GM23248 (cell line): ENCODE data around the gene VPS13D. TPM values are rescaled to one million over a fixed set of nuclear protein-coding genes. Genes with fewer than 3 reads are reported as not detected.

ENCODE experiments used
- DNase-seq: peaks from one replicate; pipeline ENCODE4 v3.0.0-alpha.2; 2015
- H2AFZ ChIP-seq: fragments of 200-600 bp; sonication (generic); 2 replicates; pipeline ENCODE4 v1.6.1; 2016; ENCODE audit warnings: antibody characterized with exemption
- H3F3A ChIP-seq: fragments of 200-600 bp; sonication (generic); 2 replicates; pipeline ENCODE4 v1.6.1; 2016; ENCODE audit warnings: mild to moderate bottlenecking, antibody characterized with exemption, mixed run types; ENCODE audit not compliant: insufficient read depth
- H3K27ac ChIP-seq: fragments of 200-600 bp; sonication (generic); 2 replicates; pipeline ENCODE4 v1.5.1; 2016; ENCODE audit warnings: mild to moderate bottlenecking
- H3K27me3 ChIP-seq: fragments of 200-600 bp; sonication (generic); replicated peaks from 2 replicates; pipeline ENCODE4 v1.6.1; 2016; ENCODE audit warnings: mild to moderate bottlenecking; ENCODE audit not compliant: insufficient read depth
- H3K36me3 ChIP-seq: fragments of 200-600 bp; sonication (generic); 2 replicates; pipeline ENCODE4 v1.6.1; 2016; ENCODE audit warnings: low read depth, mild to moderate bottlenecking
- H3K4me1 ChIP-seq: fragments of 200-600 bp; sonication (generic); 2 replicates; pipeline ENCODE4 v1.6.1; 2016; ENCODE audit warnings: mild to moderate bottlenecking; ENCODE audit not compliant: insufficient read depth
- H3K4me2 ChIP-seq: fragments of 200-600 bp; sonication (generic); one replicate; pipeline ENCODE4 v1.6.1; 2016; ENCODE audit warnings: mild to moderate bottlenecking; ENCODE audit not compliant: unreplicated experiment
- H3K4me3 ChIP-seq: fragments of 200-600 bp; sonication (generic); 2 replicates; pipeline ENCODE4 v1.5.1; 2016; ENCODE audit warnings: mild to moderate bottlenecking
- H3K79me2 ChIP-seq: fragments of 200-600 bp; sonication (generic); 2 replicates; pipeline ENCODE4 v1.6.1; 2016; ENCODE audit warnings: mild to moderate bottlenecking; ENCODE audit not compliant: insufficient read depth
- H3K9ac ChIP-seq: fragments of 200-600 bp; sonication (generic); 2 replicates; pipeline ENCODE4 v1.6.1; 2016; ENCODE audit warnings: mild to moderate bottlenecking
- H3K9me2 ChIP-seq: fragments of 200-600 bp; sonication (generic); 2 replicates; pipeline ENCODE4 v1.6.1; 2016; ENCODE audit warnings: mixed run types, mild to moderate bottlenecking, moderate library complexity; ENCODE audit not compliant: insufficient read depth
- H3K9me3 ChIP-seq: fragments of 200-600 bp; sonication (generic); one replicate; pipeline ENCODE4 v1.6.1; 2017; ENCODE audit warnings: low read depth
- H4K20me1 ChIP-seq: fragments of 200-600 bp; sonication (generic); 2 replicates; pipeline ENCODE4 v1.6.0; 2016; ENCODE audit not compliant: insufficient read depth
- EZH2 ChIP-seq: fragments of 200-600 bp; sonication (generic); IDR thresholded peaks from 2 replicates; pipeline ENCODE4 v1.6.1; 2018; ENCODE audit warnings: antibody characterized with exemption, mild to moderate bottlenecking; ENCODE audit not compliant: insufficient read depth, poor library complexity, severe bottlenecking
- EZH2phosphoT487 ChIP-seq: fragments of 200-600 bp; sonication (generic); IDR thresholded peaks from 2 replicates; pipeline ENCODE4 v1.6.1; 2018; ENCODE audit warnings: antibody characterized with exemption, moderate library complexity, mild to moderate bottlenecking, low read depth; ENCODE audit not compliant: insufficient read depth
- WGBS, 2 experiments: methylation state at CpG; one replicate each; pipeline ENCODE4 v1.1.6; 2015 to 2017; ENCODE audit warnings: low lambda C conversion rate in 2 of 2, low coverage in 1 of 2; ENCODE audit errors: missing lambda C conversion rate in 2 of 2; 5-methylcytosine and 5-hydroxymethylcytosine counted together
- in situ Hi-C: fragments of 300-500 bp; cut with MboI; formaldehyde crosslinking; loops from 2 replicates; pipeline ENCODE4 v1.15.0; 2020
- polyA plus RNA-seq: library from polyadenylated mRNA; unstranded; fragments of >200 nt; fragmentation: Nextera tagmentation; extraction: Ambion mirVana; gene quantifications from 2 replicates; pipeline ENCODE4 v1.2.1, GENCODE V29; 2016
- total RNA-seq: library from RNA; depleted of rRNA; stranded (reverse); fragments of >200 nt; shearing (Covaris generic); gene quantifications from 2 replicates; pipeline ENCODE4 v1.2.3, GENCODE V29; 2014

VPS13D gene
- total and polyA plus RNA-seq, 2 experiments from 2014 or later, result 6.8 to 16.4 TPM

DNA sequence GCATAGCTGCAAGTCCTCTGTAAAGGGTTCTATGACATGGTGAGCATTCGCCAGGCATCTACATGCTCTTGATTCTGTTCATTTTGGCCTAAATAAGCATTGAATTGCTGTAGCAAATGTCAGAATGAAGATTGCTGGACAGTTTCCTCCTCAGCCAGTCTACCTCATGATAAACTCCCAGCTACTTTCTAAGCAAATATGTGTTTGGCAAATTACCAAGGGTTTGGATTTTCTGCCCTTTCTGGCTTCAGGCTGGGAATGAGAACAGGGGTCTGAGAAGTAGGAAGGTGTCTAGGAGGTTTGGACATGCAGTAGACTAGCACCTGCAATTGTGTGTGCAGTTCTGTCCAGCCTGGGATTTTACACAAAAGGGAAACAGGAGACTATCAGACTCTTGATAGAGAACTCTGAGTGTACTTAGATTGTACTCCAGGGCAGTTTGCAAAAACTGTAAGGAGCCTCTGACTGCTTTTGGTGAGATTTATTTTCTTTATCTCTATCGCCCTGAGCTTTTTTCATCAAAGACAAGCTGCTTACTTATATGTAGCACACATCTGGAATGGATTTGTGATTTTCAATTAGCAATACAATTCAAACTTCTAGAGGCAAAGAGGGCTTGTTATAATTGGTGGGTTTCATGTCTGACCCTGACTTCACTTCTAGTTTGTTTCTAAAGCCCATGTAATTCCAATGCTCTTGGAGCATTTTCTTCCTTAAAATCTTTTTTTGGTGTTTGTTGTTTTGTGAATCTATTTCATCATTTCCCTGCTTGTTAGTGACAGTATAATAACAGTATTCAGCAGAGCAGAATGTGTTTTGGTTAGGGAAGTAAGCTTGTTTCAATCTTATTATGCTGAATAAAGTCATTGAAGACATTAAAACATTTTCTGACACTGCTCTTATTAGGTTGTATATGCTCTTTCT is 150.8 kb downstream of the VPS13D start:
- Histone ChIP-seq H3K9me2 (no peaks in the 10 kb centered on the region), H3K4me2 (no peak overlapping the region), H3K4me1 (no peaks in the 10 kb centered on the region), H3K9ac (no peak overlapping the region), H3K9me3 (no peaks in the 10 kb centered on the region), H3K4me3 (no peak overlapping the region), H3F3A (0 out of 2 replicates have a peak, but pooled peaks cover 5% of the 10 kb centered on the region), H3K27ac (no peak overlapping the region), H3K27me3 (no peaks in the 10 kb centered on the region), H3K36me3 (peaks cover 54% of the 10 kb centered on the region), H3K79me2 (no peaks in the 10 kb centered on the region), H2AFZ (no peak overlapping the region), H4K20me1 (no peaks in the 10 kb centered on the region)
- 94 to 96% methylated on average over 2 of the region's 2 CpGs for WGBS, 2 experiments
- no peak for DNase-seq
- TF ChIP-seq EZH2 (no peak), EZH2phosphoT487 (no peak)
- in situ Hi-C loops, result no loop called here

GRCh38 chr1:12383001-12383400 is 153.2 kb downstream of the VPS13D start:
- Histone ChIP-seq H3K27me3 (no peaks in the 10 kb centered on the region), H3K4me3 (no peak overlapping the region), H3K9me2 (no peaks in the 10 kb centered on the region), H2AFZ (no peak overlapping the region), H4K20me1 (no peaks in the 10 kb centered on the region), H3K36me3 (peaks cover 74% of the 10 kb centered on the region), H3K4me1 (no peaks in the 10 kb centered on the region), H3K79me2 (no peaks in the 10 kb centered on the region), H3K9ac (no peak overlapping the region), H3F3A (0 out of 2 replicates have a peak, but pooled peaks cover 5% of the 10 kb centered on the region), H3K9me3 (peaks cover 7% of the 10 kb centered on the region), H3K27ac (no peak overlapping the region), H3K4me2 (no peak overlapping the region)
- no peak for DNase-seq
- 92 to 100% methylated on average over 1 of the region's 1 CpG for WGBS, 2 experiments
- in situ Hi-C loops, result no loop called here
- TF ChIP-seq EZH2phosphoT487, result no peak
- no peak for TF ChIP-seq EZH2

DNA sequence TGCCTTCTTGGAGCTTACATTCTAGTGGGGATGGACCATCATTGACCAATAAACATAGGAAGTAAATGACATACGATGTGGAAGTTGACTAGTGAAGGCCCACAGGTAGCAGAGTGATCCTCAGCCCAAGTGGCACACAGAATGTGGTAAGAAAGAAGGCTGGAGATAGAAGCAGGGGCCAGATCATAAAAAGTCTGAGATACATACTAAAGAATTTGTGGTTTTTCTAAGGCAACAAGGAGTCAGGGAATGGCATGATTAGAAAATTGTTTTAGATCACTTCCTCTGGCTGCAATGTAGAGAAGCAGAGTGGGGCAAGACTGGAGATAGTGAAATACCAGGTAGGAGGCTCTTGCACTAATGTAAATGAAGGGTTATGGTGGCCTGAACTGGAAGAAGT is 154.0 kb downstream of the VPS13D start:
- no peaks in the 10 kb centered on the region for H4K20me1 ChIP-seq
- peak; percentile 35 for DNase-seq
- no peaks in the 10 kb centered on the region for H3K9me2 ChIP-seq
- no peaks in the 10 kb centered on the region for H3K27me3 ChIP-seq
- H3K79me2 ChIP-seq, result no peaks in the 10 kb centered on the region
- no peak overlapping the region for H3K9ac ChIP-seq
- TF ChIP-seq EZH2phosphoT487 (no peak), EZH2 (no peak)
- H3K9me3 ChIP-seq, result peaks cover 7% of the 10 kb centered on the region
- peaks cover 74% of the 10 kb centered on the region for H3K36me3 ChIP-seq
- WGBS, 2 experiments, result 95 to 96% methylated on average over 1 of the region's 1 CpG
- H3F3A ChIP-seq, result 0 out of 2 replicates have a peak, but pooled peaks cover 5% of the 10 kb centered on the region
- H3K27ac ChIP-seq, result no peak overlapping the region
- no peak overlapping the region for H3K4me2 ChIP-seq
- no peak overlapping the region for H2AFZ ChIP-seq
- in situ Hi-C loops, result no loop called here
- H3K4me3 ChIP-seq, result no peak overlapping the region
- H3K4me1 ChIP-seq, result no peaks in the 10 kb centered on the region

- no peaks in the 10 kb centered on the region for H3K79me2 ChIP-seq
- H3K27ac ChIP-seq, result no peak overlapping the region
- in situ Hi-C loops, result no loop called here
- H4K20me1 ChIP-seq, result no peaks in the 10 kb centered on the region
- H3K36me3 ChIP-seq, result peaks cover 73% of the 10 kb centered on the region
- 0 out of 2 replicates have a peak, but pooled peaks cover 5% of the 10 kb centered on the region for H3F3A ChIP-seq
- H3K9ac ChIP-seq, result no peak overlapping the region
- no peaks in the 10 kb centered on the region for H3K27me3 ChIP-seq
- H3K9me2 ChIP-seq, result no peaks in the 10 kb centered on the region
- no peak overlapping the region for H3K4me2 ChIP-seq
- H3K4me3 ChIP-seq, result no peak overlapping the region
- no peak for DNase-seq
- H2AFZ ChIP-seq, result no peak overlapping the region
- no peak for TF ChIP-seq EZH2
- no peak for TF ChIP-seq EZH2phosphoT487
- WGBS, 2 experiments, result 97 to 98% methylated on average over 8 of the region's 8 CpGs
- no peaks in the 10 kb centered on the region for H3K4me1 ChIP-seq
- peaks cover 7% of the 10 kb centered on the region for H3K9me3 ChIP-seq
Measured at GRCh38 chr1:12384836-12385456, 155.1 kb downstream of the VPS13D start.
